HG02973 (cell line): ENCODE measurements around the gene TSSK1B.
"Not testable (repeated sequence)": the region's sequence is repeated elsewhere in the genome, so short reads cannot be mapped to it uniquely, and the experiment has no call there.

Experiments
- ATAC-seq: cut with Tn5 transposase; IDR thresholded peaks from one replicate; pipeline ENCODE4 v1.9.1; 2021; ENCODE audit warnings: moderate library complexity; ENCODE audit not compliant: unreplicated experiment

Gene TSSK1B

GRCh38 chr5:113404269-113404668 is 30.5 kb downstream of the TSSK1B start:
- no peak for ATAC-seq

GRCh38 chr5:113397986-113398385 is 36.8 kb downstream of the TSSK1B start:
- not testable (repeated sequence) for ATAC-seq

GRCh38 chr5:113397046-113397445 is 37.7 kb downstream of the TSSK1B start:
- no peak for ATAC-seq

GRCh38 chr5:113394658-113395057 is 40.1 kb downstream of the TSSK1B start:
- no peak for ATAC-seq

- no peak for ATAC-seq
Observed at GRCh38 chr5:113390224-113390623, 44.6 kb downstream of the TSSK1B start.

GRCh38 chr5:113389116-113389515 is 45.7 kb downstream of the TSSK1B start:
- ATAC-seq, result no peak

GRCh38 chr5:113387844-113388243 is 46.9 kb downstream of the TSSK1B start:
- ATAC-seq, result no peak

GRCh38 chr5:113384782-113385285 is 50.0 kb downstream of the TSSK1B start:
- ATAC-seq, result no peak

GRCh38 chr5:113382731-113383130 is 52.1 kb downstream of the TSSK1B start:
- ATAC-seq, result no peak
